NCI-H2196 treated with DMSO at 0.1 percent for 48 hours (cell line): ENCODE data around the gene ZNF529.

ENCODE experiments used
- DNase-seq: peaks from one replicate; lab custom pipeline; 2025; ENCODE audit not compliant: unreplicated experiment; lab: John Stamatoyannopoulos, UW

Gene ZNF529

DNA sequence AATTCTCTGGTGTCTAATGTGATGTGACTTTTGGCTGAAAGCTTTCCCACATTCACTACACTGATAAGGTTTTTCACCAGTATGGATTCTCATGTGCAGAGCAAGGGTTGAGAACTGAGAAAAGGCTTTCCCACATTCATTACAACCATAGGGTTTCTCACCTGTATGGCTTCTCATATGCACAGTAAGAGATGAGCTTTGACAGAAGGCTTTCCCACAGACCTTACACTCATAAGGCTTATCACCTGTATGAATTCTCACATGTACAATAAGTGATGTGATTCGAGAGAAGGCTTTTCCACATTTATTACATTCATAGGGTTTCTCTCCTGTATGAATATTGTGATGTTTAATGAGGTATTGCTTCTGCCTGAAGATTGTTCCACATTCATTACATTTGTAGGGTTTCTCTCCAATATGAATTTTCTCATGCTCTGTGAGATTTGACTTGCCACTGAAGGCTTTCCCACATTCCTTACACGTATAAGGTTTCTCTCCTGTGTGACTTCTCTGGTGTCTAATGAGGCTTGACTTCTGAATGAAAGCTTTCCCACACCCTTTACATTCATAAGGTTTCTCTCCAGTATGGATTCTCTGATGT is 59.0 kb downstream of the ZNF529 start:
- DNase-seq, result no peak

DNA sequence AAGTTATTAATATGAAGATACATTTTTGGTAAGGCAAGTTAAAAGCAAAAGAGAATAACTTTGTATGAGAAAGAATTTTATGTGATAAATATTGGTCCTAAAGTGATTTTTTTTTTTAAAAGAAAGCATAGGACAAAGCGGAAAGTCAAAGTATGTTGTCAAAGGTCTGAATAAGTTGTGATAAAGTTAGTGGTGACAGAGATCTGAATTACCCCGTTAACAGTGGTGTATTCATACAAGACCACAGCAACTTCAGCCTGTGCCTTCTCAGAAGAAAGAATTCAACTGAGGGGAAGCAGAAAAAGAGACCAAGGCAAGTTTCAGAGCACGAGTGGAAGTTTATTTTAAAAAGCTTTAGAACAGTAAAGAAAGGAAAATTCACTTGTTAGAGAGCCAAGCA is 64.8 kb downstream of the ZNF529 start:
- DNase-seq, result no peak

DNA sequence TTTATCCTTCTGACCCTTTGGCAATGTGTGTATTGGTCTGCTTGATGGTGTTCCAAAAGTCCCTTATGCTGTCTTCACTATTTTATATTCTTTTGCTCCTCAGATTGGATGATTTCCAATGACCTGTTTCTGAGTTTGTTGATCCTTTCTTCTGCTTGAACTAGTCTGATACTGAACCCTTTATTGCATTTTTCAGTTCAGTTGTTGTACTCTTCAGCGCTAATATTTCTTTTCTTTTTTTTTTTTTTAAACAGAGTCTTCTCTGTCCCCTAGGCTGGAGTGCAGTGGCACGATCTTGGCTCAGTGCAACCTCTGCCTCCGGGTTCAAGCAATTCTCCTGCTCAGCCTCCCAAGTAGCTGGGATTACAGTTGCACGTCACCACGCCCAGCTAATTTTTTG is 71.1 kb downstream of the ZNF529 start:
- no peak for DNase-seq

DNA sequence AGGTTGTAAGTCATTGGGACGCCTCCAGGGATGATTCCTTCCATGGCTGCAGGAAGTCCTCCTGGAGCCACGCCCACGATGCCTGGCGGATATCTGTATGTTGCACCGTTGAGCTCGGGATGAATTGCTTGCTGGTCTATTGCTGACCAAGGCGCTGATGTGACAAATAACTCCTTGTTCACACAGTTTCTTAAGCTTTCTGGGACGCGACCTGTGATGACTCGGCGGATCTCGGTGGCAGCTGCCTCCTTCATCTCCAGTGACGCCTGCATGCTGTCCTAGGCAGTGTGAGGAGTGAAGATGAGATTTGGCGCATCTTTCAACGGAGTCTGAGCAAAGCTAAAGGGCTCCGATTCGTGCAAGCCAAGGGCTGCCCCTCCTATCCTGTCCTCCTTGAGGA is 76.1 kb downstream of the ZNF529 start:
- no peak for DNase-seq
